ENCODE results near the gene GNAI1. TPM values are rescaled to one million over a fixed set of nuclear protein-coding genes. Genes with fewer than 3 reads are reported as not detected.

The GNAI1 gene
- total and polyA plus RNA-seq, 2 donors (not counting 1 experiment from before 2014, with no cell fraction given): not detected

GRCh38 chr7:80249619-80250295 lies 115.1 kb downstream of the GNAI1 start:
- WGBS (ENCODE audit: insufficient coverage): 17% methylated on average over 1 of the region's 2 CpGs
- ATAC-seq (ENCODE audit: low read depth): no peak

GRCh38 chr7:80253237-80253636 lies 118.6 kb downstream of the GNAI1 start:
- 88% methylated on average over 1 of the region's 4 CpGs for WGBS (ENCODE audit: insufficient coverage)
- intact Hi-C loops (cut with micrococcal nuclease): no loop called here

More at GRCh38 chr7:80249619-80250295, 115.1 kb downstream of the GNAI1 start:
- no peaks in the 10 kb centered on the region for H3K36me3 ChIP-seq (replicated peaks in 1 of 2; ENCODE audit: control extremely low read depth in 1 of 2, control insufficient read depth in 1 of 2, extremely low read depth in 1 of 2, insufficient read depth in 2 of 2, low read length in 1 of 2)
- no peaks in the 10 kb centered on the region for H4K20me1 ChIP-seq (ENCODE audit: control insufficient read depth, insufficient read depth, low read length, poor library complexity, severe bottlenecking)
- Mint-ChIP-seq H3K4me3 (no peak overlapping the region), H3K9me3 (ENCODE audit: insufficient read depth) (no peaks in the 10 kb centered on the region), H3K27me3 (no peaks in the 10 kb centered on the region), H3K27ac (no peak overlapping the region), H3K4me1 (no peaks in the 10 kb centered on the region)
- ChIA-PET POLR2A (no interaction called here), CTCF (no interaction called here)
- no peak for DNase-seq
- no peaks in the 10 kb centered on the region for H3K79me2 ChIP-seq (ENCODE audit: control insufficient read depth, insufficient read depth, low read length)
- H3K9me3 ChIP-seq (ENCODE audit: control extremely low read depth in 1 of 3, control insufficient read depth in 2 of 3, insufficient read depth in 1 of 3, low read length in 2 of 3): no peaks in the 10 kb centered on the region
- H3K4me3 ChIP-seq (ENCODE audit: control extremely low read depth in 1 of 5, extremely low read depth in 1 of 5, insufficient read depth in 1 of 5, low read depth in 2 of 5, low read length in 4 of 5): no peak overlapping the region
- intact Hi-C loops (cut with micrococcal nuclease): no loop called here
- H3K9ac ChIP-seq (ENCODE audit: low read length): no peak overlapping the region
- H3K4me1 ChIP-seq (ENCODE audit: control insufficient read depth in 2 of 2, insufficient read depth in 2 of 2, low read length in 2 of 2): no peaks in the 10 kb centered on the region
- no peaks in the 10 kb centered on the region for H3K27me3 ChIP-seq (replicated peaks in 1 of 4; ENCODE audit: control extremely low read depth in 1 of 4, control insufficient read depth in 3 of 4, insufficient read depth in 4 of 4, low read length in 3 of 4)
- no peak overlapping the region for H2AFZ ChIP-seq (ENCODE audit: insufficient read depth, low read depth, low read length, poor library complexity, severe bottlenecking)
- no peak overlapping the region for H3K27ac ChIP-seq (ENCODE audit: low read length in 2 of 2)
- no peak overlapping the region for H3K4me2 ChIP-seq (replicated peaks; ENCODE audit: low read depth, low read length, poor library complexity, severe bottlenecking)
- TF ChIP-seq EZH2 (IDR thresholded peaks at IDR 0.05; ENCODE audit: borderline replicate concordance, insufficient read depth, low read depth, low read length, poor library complexity, severe bottlenecking) (no peak), CTCF (IDR thresholded peaks at IDR 0.05) (no peak)

More at GRCh38 chr7:80253237-80253636, 118.6 kb downstream of the GNAI1 start:
- TF ChIP-seq EZH2 (IDR thresholded peaks at IDR 0.05; ENCODE audit: borderline replicate concordance, insufficient read depth, low read depth, low read length, poor library complexity, severe bottlenecking) (no peak), CTCF (IDR thresholded peaks at IDR 0.05) (no peak)
- POLR2A ChIA-PET: no interaction called here
- Mint-ChIP-seq H3K4me1 (no peaks in the 10 kb centered on the region), H3K9me3 (ENCODE audit: insufficient read depth) (peaks cover 3% of the 10 kb centered on the region), H3K4me3 (no peak overlapping the region), H3K27ac (no peak overlapping the region), H3K27me3 (no peaks in the 10 kb centered on the region)
- H3K27ac ChIP-seq (ENCODE audit: low read length in 2 of 2): no peak overlapping the region
- H3K4me2 ChIP-seq (replicated peaks; ENCODE audit: low read depth, low read length, poor library complexity, severe bottlenecking): no peak overlapping the region
- H3K79me2 ChIP-seq (ENCODE audit: control insufficient read depth, insufficient read depth, low read length): no peaks in the 10 kb centered on the region
- no peaks in the 10 kb centered on the region for H4K20me1 ChIP-seq (ENCODE audit: control insufficient read depth, insufficient read depth, low read length, poor library complexity, severe bottlenecking)
- H3K4me1 ChIP-seq (ENCODE audit: control insufficient read depth in 2 of 2, insufficient read depth in 2 of 2, low read length in 2 of 2): no peaks in the 10 kb centered on the region
- DNase-seq (no peak), ATAC-seq (ENCODE audit: low read depth) (no peak)
- H2AFZ ChIP-seq (ENCODE audit: insufficient read depth, low read depth, low read length, poor library complexity, severe bottlenecking): no peak overlapping the region
- H3K4me3 ChIP-seq (ENCODE audit: control extremely low read depth in 1 of 5, extremely low read depth in 1 of 5, insufficient read depth in 1 of 5, low read depth in 2 of 5, low read length in 4 of 5): no peak overlapping the region
- no peaks in the 10 kb centered on the region for H3K27me3 ChIP-seq (replicated peaks in 1 of 4; ENCODE audit: control extremely low read depth in 1 of 4, control insufficient read depth in 3 of 4, insufficient read depth in 4 of 4, low read length in 3 of 4)
- CTCF ChIA-PET: no interaction called here
- H3K36me3 ChIP-seq (replicated peaks in 1 of 2; ENCODE audit: control extremely low read depth in 1 of 2, control insufficient read depth in 1 of 2, extremely low read depth in 1 of 2, insufficient read depth in 2 of 2, low read length in 1 of 2): no peaks in the 10 kb centered on the region
- H3K9ac ChIP-seq (ENCODE audit: low read length): no peak overlapping the region
- H3K9me3 ChIP-seq (ENCODE audit: control extremely low read depth in 1 of 3, control insufficient read depth in 2 of 3, insufficient read depth in 1 of 3, low read length in 2 of 3): no peaks in the 10 kb centered on the region

Data from B cell (primary cell).